ENCODE results near the gene AK9.

AK9 gene

DNA sequence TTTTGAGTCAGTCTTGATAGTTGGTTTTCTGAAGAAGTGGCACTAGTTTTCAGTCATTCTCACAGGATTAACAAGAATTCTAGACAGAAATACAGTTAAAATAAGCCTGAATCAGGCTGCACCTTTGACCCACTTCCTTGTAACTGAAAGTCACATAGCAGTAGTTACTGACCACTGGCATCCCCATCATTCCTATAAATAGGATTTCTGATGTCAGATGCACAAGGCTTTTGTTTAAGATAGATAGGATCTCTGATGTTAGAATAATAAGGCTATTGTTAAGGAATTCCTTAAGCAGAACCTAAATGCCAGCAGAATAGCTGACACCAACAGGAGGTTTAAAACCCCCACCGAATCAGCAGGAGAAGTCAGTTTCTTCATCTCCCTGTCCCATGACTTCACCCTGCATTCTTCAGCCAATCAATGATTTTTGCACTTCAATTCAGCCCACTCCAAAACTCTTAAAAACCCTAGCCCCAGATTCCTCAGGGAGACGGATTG lies 177.4 kb downstream of the AK9 start:
- TF ChIP-seq CTCF (conservative IDR thresholded peaks at IDR 0.05; ENCODE audit: low read depth) = no peak
- POLR2A ChIA-PET (ENCODE audit: low non-redundant PET) = no interaction called here
- CTCF ChIA-PET = no interaction called here
- no peak overlapping the region for H3K27ac ChIP-seq
- no peak for DNase-seq (ENCODE audit: low spot score)

DNA sequence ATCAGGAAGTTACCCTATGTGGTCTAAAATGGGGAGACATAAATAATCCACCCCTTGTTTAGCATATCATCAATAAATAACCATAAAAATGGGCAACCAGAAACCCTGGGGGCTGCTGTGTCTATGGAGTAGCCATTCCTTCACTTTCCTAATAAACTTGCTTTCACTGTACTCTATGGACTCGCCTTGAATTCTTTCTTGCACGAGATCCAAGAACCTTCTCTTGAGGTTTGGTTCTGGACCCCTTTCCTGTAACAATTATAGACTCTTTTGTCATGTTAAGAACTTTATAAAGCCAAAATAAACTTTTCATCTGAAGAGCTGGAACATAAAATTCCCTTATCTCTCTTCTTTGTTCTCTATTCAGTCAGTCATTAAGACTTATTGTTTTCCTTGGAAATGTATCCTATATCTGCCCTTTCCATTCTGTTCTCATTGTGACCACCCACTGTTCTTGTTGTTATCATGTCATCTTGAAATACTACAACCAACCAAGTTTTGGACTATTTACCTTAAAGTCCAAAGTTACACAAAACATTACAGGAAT lies 178.7 kb downstream of the AK9 start:
- no peak for TF ChIP-seq CTCF (conservative IDR thresholded peaks at IDR 0.05; ENCODE audit: low read depth)
- DNase-seq (ENCODE audit: low spot score) = no peak
- ChIA-PET POLR2A (ENCODE audit: low non-redundant PET) (no interaction called here), CTCF (no interaction called here)
- H3K27ac ChIP-seq = no peak overlapping the region

DNA sequence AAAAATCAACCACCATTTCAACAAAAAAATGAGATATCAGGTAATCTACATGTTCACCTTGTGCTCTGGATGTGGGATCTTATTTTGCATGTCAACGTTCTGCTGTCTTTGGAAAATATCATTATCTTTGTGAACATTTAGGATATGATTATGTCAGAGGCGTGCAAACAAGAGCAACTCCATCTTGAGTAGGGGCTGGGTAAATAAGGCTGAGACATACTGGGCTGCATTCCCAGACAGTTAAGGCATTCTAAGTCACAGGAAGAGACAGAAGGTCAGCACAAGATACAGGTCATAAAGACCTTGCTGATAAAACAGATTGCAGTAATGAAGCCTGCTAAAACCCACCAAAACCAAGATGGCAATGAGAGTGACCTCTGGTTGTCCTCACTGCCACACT lies 179.2 kb downstream of the AK9 start:
- POLR2A ChIA-PET (ENCODE audit: low non-redundant PET) = no interaction called here
- no peak for DNase-seq (ENCODE audit: low spot score)
- no peak for TF ChIP-seq CTCF (conservative IDR thresholded peaks at IDR 0.05; ENCODE audit: low read depth)
- CTCF ChIA-PET = no interaction called here
- H3K27ac ChIP-seq = no peak overlapping the region

GRCh38 chr6:109510358-109510757 lies 180.6 kb downstream of the AK9 start:
- H3K27ac ChIP-seq = no peak overlapping the region
- CTCF ChIA-PET = interaction anchor here (0.6 to 1.1 kb wide), 2 partner anchors 195 to 1219 kb away, joined by 3 read pairs; no protein-coding TSS in a partner anchor
- TF ChIP-seq CTCF (conservative IDR thresholded peaks at IDR 0.05; ENCODE audit: low read depth) = no peak
- POLR2A ChIA-PET (ENCODE audit: low non-redundant PET) = no interaction called here
- DNase-seq (ENCODE audit: low spot score) = no peak

- no peak for TF ChIP-seq CTCF (conservative IDR thresholded peaks at IDR 0.05; ENCODE audit: low read depth)
- ChIA-PET POLR2A (ENCODE audit: low non-redundant PET) (no interaction called here), CTCF (interaction anchor here (0.8 kb wide), 1 partner anchor 531 kb away, joined by 4 read pairs; no protein-coding TSS in a partner anchor)
- no peak for DNase-seq (ENCODE audit: low spot score)
- H3K27ac ChIP-seq = no peak overlapping the region
Observed at GRCh38 chr6:109508166-109508860, 182.7 kb downstream of the AK9 start.

DNA sequence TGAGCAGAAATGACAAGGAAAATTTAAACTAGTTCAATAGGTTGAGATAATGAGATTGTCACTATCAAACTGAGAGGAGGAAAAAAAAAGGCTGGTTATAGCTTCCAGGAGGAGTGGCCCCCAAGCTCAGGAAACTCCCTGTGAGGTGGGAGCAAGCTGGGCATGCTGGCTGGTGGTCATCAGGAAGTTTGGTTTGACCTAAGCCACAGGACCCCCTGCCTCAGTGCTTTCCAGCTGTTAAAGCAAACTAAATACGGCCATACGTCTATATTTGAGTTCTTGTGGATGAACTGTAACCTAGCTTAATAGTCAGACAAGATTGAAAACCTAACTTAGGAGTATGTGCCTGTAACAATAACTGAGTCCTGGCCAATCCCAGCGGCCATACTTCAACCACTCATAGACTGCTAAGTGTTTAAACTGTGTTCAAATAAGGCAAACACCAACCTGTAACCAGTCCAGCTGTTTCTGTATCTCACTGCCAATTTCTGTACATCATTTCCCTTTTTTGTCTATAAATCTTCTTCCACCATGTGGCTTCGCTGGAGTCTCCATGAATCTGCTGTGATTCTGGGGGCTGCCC lies 183.4 kb downstream of the AK9 start:
- CTCF ChIA-PET = interaction anchor here (0.8 kb wide), 1 partner anchor 532 kb away, joined by 4 read pairs; no protein-coding TSS in a partner anchor

More for the DNA sequence above, 183.4 kb downstream of the AK9 start:
- POLR2A ChIA-PET (ENCODE audit: low non-redundant PET) = no interaction called here
- no peak for TF ChIP-seq CTCF (conservative IDR thresholded peaks at IDR 0.05; ENCODE audit: low read depth)
- no peak overlapping the region for H3K27ac ChIP-seq
- DNase-seq (ENCODE audit: low spot score) = no peak
